HAP-1 (cell line): Measurements from ENCODE around the gene WDR26.
A peak's percentile ranks its signal among the peaks of the same experiment; 100 is the strongest.

ENCODE experiments used
- DNase-seq, 2 experiments: peaks; one replicate each; pipeline ENCODE4 v3.0.0-alpha.2; 2016 to 2020; ENCODE audit warnings: low spot score in 2 of 2
- H3K27me3 ChIP-seq: fragments of 250-450 bp; sonication (Bioruptor Pico); 2 replicates; pipeline ENCODE4 v1.5.1; 2020; ENCODE audit warnings: low read depth, mild to moderate bottlenecking, moderate library complexity
- H3K36me3 ChIP-seq: fragments of 250-450 bp; sonication (Bioruptor Pico); replicated peaks from 2 replicates; pipeline ENCODE4 v1.5.1; 2020; ENCODE audit warnings: mild to moderate bottlenecking
- H3K4me1 ChIP-seq: fragments of 250-450 bp; sonication (Bioruptor Pico); 2 replicates; pipeline ENCODE4 v1.5.1; 2020; ENCODE audit warnings: mild to moderate bottlenecking
- H3K4me3 ChIP-seq: fragments of 250-450 bp; sonication (Bioruptor Pico); 2 replicates; pipeline ENCODE4 v1.5.1; 2020; ENCODE audit warnings: mild to moderate bottlenecking, moderate library complexity
- H3K9me3 ChIP-seq: fragments of 250-450 bp; sonication (Bioruptor Pico); 2 replicates; pipeline ENCODE4 v1.5.1; 2020; ENCODE audit warnings: mild to moderate bottlenecking, moderate library complexity
- in situ Hi-C: fragments of 300-500 bp; cut with MboI; formaldehyde crosslinking; loops from 3 replicates; pipeline ENCODE4 v1.14.3; 2020; ENCODE audit warnings: low sequenced_read_pairs, inconsistent platforms, mixed read lengths

WDR26 gene

GRCh38 chr1:224450561-224451350 lies 16.2 kb upstream of the WDR26 start:
- no peaks in the 10 kb centered on the region for H3K27me3 ChIP-seq
- no peaks in the 10 kb centered on the region for H3K4me1 ChIP-seq
- DNase-seq: no peak
- no peaks in the 10 kb centered on the region for H3K36me3 ChIP-seq
- no peaks in the 10 kb centered on the region for H3K9me3 ChIP-seq
- in situ Hi-C loops: no loop called here
- no peak overlapping the region for H3K4me3 ChIP-seq

GRCh38 chr1:224450159-224450558 lies 15.6 kb upstream of the WDR26 start:
- Histone ChIP-seq H3K4me3 (no peak overlapping the region), H3K9me3 (no peaks in the 10 kb centered on the region), H3K36me3 (no peaks in the 10 kb centered on the region), H3K27me3 (no peaks in the 10 kb centered on the region), H3K4me1 (no peaks in the 10 kb centered on the region)
- no peak for DNase-seq
- in situ Hi-C loops: no loop called here

GRCh38 chr1:224448453-224449017 lies 13.9 kb upstream of the WDR26 start:
- no peak overlapping the region for H3K4me3 ChIP-seq
- DNase-seq: no peak
- H3K4me1 ChIP-seq: no peaks in the 10 kb centered on the region
- H3K27me3 ChIP-seq: no peaks in the 10 kb centered on the region
- in situ Hi-C loops: no loop called here
- no peaks in the 10 kb centered on the region for H3K36me3 ChIP-seq
- no peaks in the 10 kb centered on the region for H3K9me3 ChIP-seq

- Histone ChIP-seq H3K9me3 (no peaks in the 10 kb centered on the region), H3K4me1 (no peaks in the 10 kb centered on the region), H3K4me3 (no peak overlapping the region), H3K27me3 (no peaks in the 10 kb centered on the region), H3K36me3 (no peaks in the 10 kb centered on the region)
- no peak for DNase-seq
- in situ Hi-C loops: no loop called here
Measured at GRCh38 chr1:224447971-224448370, 13.4 kb upstream of the WDR26 start.

GRCh38 chr1:224447251-224447650 lies 12.7 kb upstream of the WDR26 start:
- no peak for DNase-seq
- in situ Hi-C loops: no loop called here
- Histone ChIP-seq H3K27me3 (no peaks in the 10 kb centered on the region), H3K9me3 (no peaks in the 10 kb centered on the region), H3K36me3 (no peaks in the 10 kb centered on the region), H3K4me3 (no peak overlapping the region), H3K4me1 (no peaks in the 10 kb centered on the region)

- in situ Hi-C loops: no loop called here
- Histone ChIP-seq H3K4me3 (no peak overlapping the region), H3K9me3 (no peaks in the 10 kb centered on the region), H3K4me1 (peaks cover 11% of the 10 kb centered on the region), H3K36me3 (peaks cover 8% of the 10 kb centered on the region), H3K27me3 (no peaks in the 10 kb centered on the region)
- no peak for DNase-seq
Measured at GRCh38 chr1:224438989-224439388, 4.4 kb upstream of the WDR26 start.

- H3K9me3 ChIP-seq: no peaks in the 10 kb centered on the region
- in situ Hi-C loops: no loop called here
- H3K36me3 ChIP-seq: peaks cover 12% of the 10 kb centered on the region
- H3K4me3 ChIP-seq: no peak overlapping the region
- no peaks in the 10 kb centered on the region for H3K27me3 ChIP-seq
- peaks cover 21% of the 10 kb centered on the region for H3K4me1 ChIP-seq
- DNase-seq: no peak
Measured at GRCh38 chr1:224435999-224436398, 1.4 kb upstream of the WDR26 start.

GRCh38 chr1:224435318-224435763 lies 744 bp upstream of the WDR26 start:
- H3K27me3 ChIP-seq: no peaks in the 10 kb centered on the region
- peaks cover 21% of the 10 kb centered on the region for H3K4me1 ChIP-seq
- H3K36me3 ChIP-seq: peaks cover 16% of the 10 kb centered on the region
- peak in 1 of 2 experiments; percentile 7 for DNase-seq
- no peaks in the 10 kb centered on the region for H3K9me3 ChIP-seq
- H3K4me3 ChIP-seq: peak overlapping the region; percentile 70
- in situ Hi-C loops: no loop called here

GRCh38 chr1:224433701-224434672 lies 610 bp downstream of the WDR26 start:
- Histone ChIP-seq H3K36me3 (peaks cover 14% of the 10 kb centered on the region), H3K27me3 (no peaks in the 10 kb centered on the region), H3K4me3 (peak overlapping the region; percentile 70), H3K9me3 (no peaks in the 10 kb centered on the region), H3K4me1 (peaks cover 21% of the 10 kb centered on the region)
- peak in 1 of 2 experiments; percentile 38 for DNase-seq
- in situ Hi-C loops: no loop called here

- in situ Hi-C loops: no loop called here
- H3K4me3 ChIP-seq: peak overlapping the region; percentile 70
- H3K27me3 ChIP-seq: no peaks in the 10 kb centered on the region
- peaks cover 21% of the 10 kb centered on the region for H3K4me1 ChIP-seq
- no peaks in the 10 kb centered on the region for H3K9me3 ChIP-seq
- peaks cover 15% of the 10 kb centered on the region for H3K36me3 ChIP-seq
- DNase-seq: peak; percentile 25 to 50
Measured at GRCh38 chr1:224433041-224433691, 1.4 kb downstream of the WDR26 start.

- Histone ChIP-seq H3K36me3 (peaks cover 17% of the 10 kb centered on the region), H3K27me3 (no peaks in the 10 kb centered on the region), H3K4me1 (peaks cover 21% of the 10 kb centered on the region), H3K9me3 (no peaks in the 10 kb centered on the region), H3K4me3 (peak overlapping the region; percentile 70)
- in situ Hi-C loops: no loop called here
- DNase-seq: peak; percentile 33 to 49
Measured at GRCh38 chr1:224432672-224433040, 1.9 kb downstream of the WDR26 start.

- peaks cover 21% of the 10 kb centered on the region for H3K4me1 ChIP-seq
- H3K27me3 ChIP-seq: no peaks in the 10 kb centered on the region
- peak overlapping the region; percentile 70 for H3K4me3 ChIP-seq
- no peaks in the 10 kb centered on the region for H3K9me3 ChIP-seq
- in situ Hi-C loops: no loop called here
- peaks cover 22% of the 10 kb centered on the region for H3K36me3 ChIP-seq
- DNase-seq: no peak
Measured at GRCh38 chr1:224432146-224432545, 2.5 kb downstream of the WDR26 start.

- H3K27me3 ChIP-seq: no peaks in the 10 kb centered on the region
- no peak for DNase-seq
- H3K4me3 ChIP-seq: peak overlapping the region; percentile 70
- in situ Hi-C loops: no loop called here
- H3K4me1 ChIP-seq: peaks cover 21% of the 10 kb centered on the region
- no peaks in the 10 kb centered on the region for H3K9me3 ChIP-seq
- peaks cover 23% of the 10 kb centered on the region for H3K36me3 ChIP-seq
Measured at GRCh38 chr1:224431726-224432125, 2.9 kb downstream of the WDR26 start.
